IPS-15b (cell line): ENCODE measurements around the gene NELFB.

Experiments
- H3K27me3 ChIP-seq: one replicate; pipeline ENCODE4 v1.6.1; 2013; ENCODE audit warnings: low read length; ENCODE audit not compliant: control insufficient read depth, insufficient read depth
- H3K36me3 ChIP-seq: one replicate; pipeline ENCODE4 v1.6.1; 2013; ENCODE audit warnings: low read length; ENCODE audit not compliant: control insufficient read depth, insufficient read depth
- H3K4me1 ChIP-seq: one replicate; pipeline ENCODE4 v1.6.1; 2013; ENCODE audit warnings: mild to moderate bottlenecking, low read length; ENCODE audit not compliant: control insufficient read depth, insufficient read depth
- H3K4me3 ChIP-seq: one replicate; pipeline ENCODE4 v1.5.1; 2013; ENCODE audit warnings: low read depth, low read length
- H3K9ac ChIP-seq: one replicate; pipeline ENCODE4 v1.6.1; 2013; ENCODE audit warnings: low read depth, mild to moderate bottlenecking, low read length
- H3K9me3 ChIP-seq: one replicate; pipeline ENCODE4 v1.6.1; 2013; ENCODE audit warnings: mild to moderate bottlenecking, low read length; ENCODE audit not compliant: control insufficient read depth, insufficient read depth

Gene NELFB

GRCh38 chr9:137311171-137311985 lies 56.3 kb downstream of the NELFB start:
- H3K36me3 ChIP-seq: no peaks in the 10 kb centered on the region
- H3K4me1 ChIP-seq: no peaks in the 10 kb centered on the region
- H3K9me3 ChIP-seq: no peaks in the 10 kb centered on the region
- no peak overlapping the region for H3K4me3 ChIP-seq
- H3K27me3 ChIP-seq: no peaks in the 10 kb centered on the region
- no peak overlapping the region for H3K9ac ChIP-seq

- H3K36me3 ChIP-seq: no peaks in the 10 kb centered on the region
- no peaks in the 10 kb centered on the region for H3K4me1 ChIP-seq
- no peak overlapping the region for H3K4me3 ChIP-seq
These were observed 57.1 kb downstream of the NELFB start for GRCh38 chr9:137311986-137312851.

GRCh38 chr9:137312852-137313325 lies 57.8 kb downstream of the NELFB start:
- no peak overlapping the region for H3K4me3 ChIP-seq
- no peaks in the 10 kb centered on the region for H3K9me3 ChIP-seq
- H3K9ac ChIP-seq: no peak overlapping the region
- H3K27me3 ChIP-seq: no peaks in the 10 kb centered on the region
- no peaks in the 10 kb centered on the region for H3K4me1 ChIP-seq
- no peaks in the 10 kb centered on the region for H3K36me3 ChIP-seq

More at GRCh38 chr9:137311986-137312851, 57.1 kb downstream of the NELFB start:
- Histone ChIP-seq H3K27me3 (no peaks in the 10 kb centered on the region), H3K9me3 (no peaks in the 10 kb centered on the region), H3K9ac (no peak overlapping the region)

- no peaks in the 10 kb centered on the region for H3K27me3 ChIP-seq
- no peaks in the 10 kb centered on the region for H3K4me1 ChIP-seq
- H3K36me3 ChIP-seq: no peaks in the 10 kb centered on the region
- H3K9ac ChIP-seq: no peak overlapping the region
- no peaks in the 10 kb centered on the region for H3K9me3 ChIP-seq
- no peak overlapping the region for H3K4me3 ChIP-seq
These were observed 58.3 kb downstream of the NELFB start for GRCh38 chr9:137313326-137313936.

GRCh38 chr9:137313956-137314560 lies 58.9 kb downstream of the NELFB start:
- H3K9me3 ChIP-seq: no peaks in the 10 kb centered on the region
- no peaks in the 10 kb centered on the region for H3K27me3 ChIP-seq
- no peak overlapping the region for H3K4me3 ChIP-seq
- H3K4me1 ChIP-seq: no peaks in the 10 kb centered on the region
- no peaks in the 10 kb centered on the region for H3K36me3 ChIP-seq
- no peak overlapping the region for H3K9ac ChIP-seq

GRCh38 chr9:137314561-137315560 lies 59.7 kb downstream of the NELFB start:
- H3K4me1 ChIP-seq: no peaks in the 10 kb centered on the region
- no peaks in the 10 kb centered on the region for H3K36me3 ChIP-seq
- H3K9me3 ChIP-seq: no peaks in the 10 kb centered on the region
- no peaks in the 10 kb centered on the region for H3K27me3 ChIP-seq
- no peak overlapping the region for H3K9ac ChIP-seq
- H3K4me3 ChIP-seq: no peak overlapping the region

GRCh38 chr9:137315581-137316011 lies 60.5 kb downstream of the NELFB start:
- Histone ChIP-seq H3K9me3 (no peaks in the 10 kb centered on the region), H3K36me3 (no peaks in the 10 kb centered on the region), H3K9ac (no peak overlapping the region), H3K27me3 (no peaks in the 10 kb centered on the region), H3K4me3 (no peak overlapping the region), H3K4me1 (no peaks in the 10 kb centered on the region)

- Histone ChIP-seq H3K36me3 (no peaks in the 10 kb centered on the region), H3K9me3 (no peaks in the 10 kb centered on the region), H3K4me1 (no peaks in the 10 kb centered on the region), H3K4me3 (no peak overlapping the region), H3K27me3 (no peaks in the 10 kb centered on the region), H3K9ac (no peak overlapping the region)
These were observed 61.2 kb downstream of the NELFB start for GRCh38 chr9:137316012-137316981.

- Histone ChIP-seq H3K36me3 (no peaks in the 10 kb centered on the region), H3K4me1 (no peaks in the 10 kb centered on the region), H3K27me3 (no peaks in the 10 kb centered on the region), H3K9me3 (no peaks in the 10 kb centered on the region), H3K4me3 (no peak overlapping the region), H3K9ac (no peak overlapping the region)
These were observed 62.0 kb downstream of the NELFB start for GRCh38 chr9:137317021-137317717.
